Stimulated activated memory B cell treated with anti-CD40 and anti-IgM and Interleukin-4, amounts not matched to agents 10 μg/mL and 1 μg/mL and 100 μg/mL, for 72 hours (primary cell): ENCODE data around the gene TIMM23.
"Not testable (repeated sequence)": the region's sequence is repeated elsewhere in the genome, so short reads cannot be mapped to it uniquely, and the experiment has no call there.

Source experiments
- ATAC-seq: fragments of 150-1000 bp; cut with Tn5 transposase; 2 replicates; pipeline ENCODE4 v1.10.0; 2021
- H3K27ac Mint-ChIP-seq: one replicate; pipeline ENCODE4 v1.8.0; 2022; ENCODE audit warnings: mild to moderate bottlenecking, mixed read lengths
- H3K27me3 Mint-ChIP-seq: one replicate; pipeline ENCODE4 v1.8.0; 2022; ENCODE audit warnings: mixed read lengths
- H3K36me3 Mint-ChIP-seq: one replicate; pipeline ENCODE4 v1.8.0; 2022; ENCODE audit warnings: mixed read lengths
- H3K4me1 Mint-ChIP-seq: one replicate; pipeline ENCODE4 v1.8.0; 2022; ENCODE audit warnings: mixed read lengths
- H3K4me3 Mint-ChIP-seq: one replicate; pipeline ENCODE4 v1.8.0; 2022; ENCODE audit warnings: mild to moderate bottlenecking, moderate library complexity, mixed read lengths
- H3K9me3 Mint-ChIP-seq: one replicate; pipeline ENCODE4 v1.8.0; 2022; ENCODE audit warnings: mixed read lengths

Gene TIMM23

DNA sequence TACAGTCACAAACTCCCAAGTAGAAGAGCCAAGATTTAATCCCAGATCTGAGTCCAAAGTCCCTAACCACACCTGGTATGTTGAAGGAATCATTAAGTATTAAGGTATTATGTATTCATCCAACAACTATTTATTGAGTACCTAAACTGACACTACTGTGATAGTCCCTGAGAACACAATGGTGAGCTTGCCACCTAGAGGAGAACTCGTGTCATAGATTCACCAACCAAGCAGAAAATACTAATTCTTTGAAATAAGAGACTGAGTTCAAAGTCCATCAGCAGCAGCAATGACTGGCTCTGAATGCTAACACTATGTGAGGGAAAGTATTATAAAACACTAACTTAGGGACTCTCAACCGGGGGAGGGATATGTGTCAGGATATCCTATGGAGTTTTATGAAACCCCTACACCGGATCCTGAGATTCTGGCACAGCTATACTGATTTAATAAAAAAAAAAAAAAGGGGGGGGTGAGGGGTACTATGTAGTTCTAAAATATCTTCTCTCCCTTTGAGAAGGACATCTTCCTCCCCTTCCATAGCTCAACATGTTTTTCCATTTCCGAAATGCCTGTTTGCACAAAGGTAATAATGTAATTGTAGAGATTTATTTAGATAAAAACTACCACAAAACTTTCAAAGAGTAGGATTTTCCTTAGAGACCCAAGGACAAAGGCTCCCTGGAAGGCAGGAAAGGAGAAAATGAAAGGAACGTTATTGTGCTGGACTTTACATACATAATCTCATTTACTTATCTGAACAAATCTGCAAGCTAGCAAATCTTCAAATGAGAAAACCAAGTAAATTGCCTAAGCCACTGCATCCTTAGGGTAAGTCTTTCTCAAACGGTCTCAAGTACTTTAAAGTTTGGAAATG is 56.5 kb downstream of the TIMM23 start:
- peak overlapping the region; percentile 97 for H3K4me3 Mint-ChIP-seq
- peak overlapping the region; percentile 12 for H3K27ac Mint-ChIP-seq
- no peaks in the 10 kb centered on the region for H3K27me3 Mint-ChIP-seq
- ATAC-seq, result no peak
- no peaks in the 10 kb centered on the region for H3K9me3 Mint-ChIP-seq
- H3K4me1 Mint-ChIP-seq, result peaks cover 61% of the 10 kb centered on the region
- H3K36me3 Mint-ChIP-seq, result no peaks in the 10 kb centered on the region

DNA sequence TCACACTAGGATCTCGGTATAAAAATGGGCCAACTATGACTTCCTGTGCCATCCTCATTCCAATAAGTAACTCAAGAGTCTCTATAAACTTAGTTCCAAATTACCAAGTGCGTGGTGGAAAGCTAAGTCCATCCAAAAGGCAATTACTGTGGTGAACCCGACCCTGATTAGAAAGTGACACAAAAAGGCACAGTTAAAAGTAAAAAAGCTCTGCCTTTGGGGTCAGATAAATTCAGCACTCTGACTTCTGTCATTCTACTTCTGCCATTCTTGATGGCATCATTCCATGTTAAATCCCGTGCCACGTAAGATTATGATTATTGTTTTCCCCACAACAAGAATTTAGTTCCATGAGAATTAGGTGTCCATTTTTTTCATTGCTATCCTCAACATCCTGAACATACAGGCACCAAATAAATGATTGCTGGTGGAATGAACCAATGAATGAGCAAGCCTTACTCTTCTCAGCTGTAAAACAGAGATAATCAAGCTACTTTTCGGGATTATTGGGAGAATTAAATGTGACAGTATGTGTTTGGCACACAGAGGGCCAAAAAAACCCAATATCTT is 57.3 kb downstream of the TIMM23 start:
- H3K36me3 Mint-ChIP-seq, result no peaks in the 10 kb centered on the region
- peak overlapping the region; percentile 97 for H3K4me3 Mint-ChIP-seq
- H3K27ac Mint-ChIP-seq, result peak overlapping the region; percentile 94
- no peak for ATAC-seq
- H3K4me1 Mint-ChIP-seq, result peaks cover 54% of the 10 kb centered on the region
- H3K9me3 Mint-ChIP-seq, result no peaks in the 10 kb centered on the region
- no peaks in the 10 kb centered on the region for H3K27me3 Mint-ChIP-seq

DNA sequence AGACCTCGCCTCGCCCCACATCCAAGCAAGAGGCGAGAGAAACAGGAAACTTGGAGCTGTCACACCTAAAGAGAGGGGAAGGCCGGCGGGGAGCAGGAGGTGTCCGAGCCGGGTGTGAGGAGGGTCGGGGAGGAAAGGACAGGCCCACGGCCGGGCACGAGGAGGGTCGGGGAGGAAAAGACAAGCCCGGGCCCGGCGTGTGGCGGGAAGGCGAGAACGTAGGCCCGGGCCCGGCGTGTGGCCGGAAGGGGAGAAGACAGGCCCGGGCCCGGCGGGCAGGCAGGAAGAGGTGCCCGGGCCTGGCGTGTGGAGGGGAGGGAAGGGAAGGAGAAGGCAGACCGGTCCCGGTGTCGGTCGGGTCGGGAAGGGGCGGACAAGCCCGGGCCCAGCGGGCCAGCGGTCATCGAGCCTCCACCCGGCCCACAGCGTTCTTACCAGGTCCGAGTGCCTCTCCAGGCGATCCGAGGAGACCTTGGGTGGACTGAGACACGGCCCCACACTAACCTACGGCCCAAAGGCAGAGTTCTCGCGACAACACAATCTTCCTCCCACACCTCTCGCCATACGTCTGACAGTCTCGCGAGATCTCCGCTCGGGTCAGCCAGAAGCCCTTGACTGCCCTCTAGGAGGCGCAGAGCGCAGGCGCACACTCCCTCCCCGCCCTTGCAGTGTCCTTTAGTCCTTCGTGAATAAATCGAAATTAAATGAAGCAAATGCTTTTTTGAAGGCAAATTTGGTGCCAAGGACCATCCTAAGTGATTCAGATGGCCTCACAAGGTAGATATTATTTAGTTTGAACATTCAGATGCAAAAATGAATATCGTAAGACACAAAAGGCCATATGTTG is 58.0 kb downstream of the TIMM23 start, which contains the start of gene NCOA4:
Gene NCOA4 (minus strand): TSS at position 533 of the 847 bp plus-strand sequence. CDS start 13,943 bp downstream, outside the sequence.
- H3K4me1 Mint-ChIP-seq, result peaks cover 47% of the 10 kb centered on the region
- no peaks in the 10 kb centered on the region for H3K9me3 Mint-ChIP-seq
- H3K27ac Mint-ChIP-seq, result peak within 1 kb of the TSS; percentile 94
- H3K36me3 Mint-ChIP-seq, result no peaks in the 10 kb centered on the region
- peak within 1 kb of the TSS; percentile 97 for H3K4me3 Mint-ChIP-seq
- peak; percentile 100 for ATAC-seq
- H3K27me3 Mint-ChIP-seq, result peaks cover 4% of the 10 kb centered on the region

DNA sequence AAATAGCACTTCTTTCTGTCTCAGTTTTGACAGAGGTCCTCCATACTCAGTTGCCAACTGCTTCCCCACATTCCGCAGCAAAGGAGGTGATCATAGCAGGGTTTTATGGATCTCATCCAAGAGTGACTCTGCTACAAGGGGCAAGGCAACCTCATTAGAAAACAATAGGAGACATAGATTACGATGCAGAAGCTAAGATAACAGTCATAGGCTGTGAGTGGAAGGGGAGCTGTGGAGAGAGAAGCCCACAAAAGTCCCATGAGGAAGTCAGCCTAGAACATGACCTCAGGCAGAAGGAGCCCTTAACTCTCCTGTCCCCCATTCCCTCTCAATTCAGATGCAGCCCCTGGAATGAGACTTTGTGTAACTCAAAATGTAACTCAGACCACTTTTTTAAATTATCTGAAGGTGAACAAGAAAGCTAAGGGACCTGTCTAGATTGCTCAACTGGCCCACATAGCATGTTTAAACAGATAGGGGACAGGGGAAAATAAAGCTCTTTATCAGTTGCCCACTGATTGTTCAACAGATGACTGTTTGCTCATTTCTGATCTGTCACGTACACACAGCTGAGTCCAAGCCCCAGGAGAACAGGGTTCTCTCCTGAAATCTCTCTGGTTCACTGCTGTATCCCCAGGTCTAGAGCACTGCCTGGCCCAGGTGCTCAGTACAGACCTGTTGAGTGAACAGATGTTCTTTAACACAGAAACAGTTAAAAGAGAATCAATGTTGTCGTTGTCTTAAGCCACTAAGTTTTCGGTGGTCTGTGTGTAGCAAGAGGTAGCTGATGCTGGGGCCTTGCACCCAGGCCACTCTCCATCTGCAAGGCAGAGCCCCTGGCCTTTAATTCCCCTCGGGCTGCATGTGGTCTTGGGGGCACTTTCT is 59.6 kb downstream of the TIMM23 start:
- Mint-ChIP-seq H3K27me3 (peaks cover 10% of the 10 kb centered on the region), H3K27ac (peak overlapping the region; percentile 94), H3K36me3 (no peaks in the 10 kb centered on the region), H3K4me1 (peaks cover 37% of the 10 kb centered on the region), H3K9me3 (no peaks in the 10 kb centered on the region), H3K4me3 (no peak overlapping the region)
- ATAC-seq, result no peak

DNA sequence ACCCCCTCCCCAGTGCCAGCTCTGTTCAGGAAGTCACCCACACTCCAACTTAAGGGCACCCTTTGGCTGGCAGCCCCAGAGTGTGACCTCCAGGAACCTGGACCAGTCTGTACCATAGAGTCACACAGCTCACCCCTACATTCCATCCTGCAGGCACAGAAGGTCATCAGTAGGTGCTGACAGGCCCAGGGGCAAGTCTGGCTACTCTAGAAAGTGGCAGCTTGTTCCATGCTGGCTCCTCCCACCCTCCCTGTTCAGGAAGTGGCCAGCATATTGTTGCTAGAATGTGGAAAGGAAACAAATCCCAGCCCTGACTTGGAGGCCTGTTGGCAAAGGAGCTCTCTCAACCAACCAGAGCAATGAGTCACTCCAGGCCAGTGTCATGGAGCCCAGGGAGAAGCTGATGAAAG is 61.3 kb downstream of the TIMM23 start:
- no peak for ATAC-seq
- H3K9me3 Mint-ChIP-seq, result no peaks in the 10 kb centered on the region
- H3K27ac Mint-ChIP-seq, result no peak overlapping the region
- H3K36me3 Mint-ChIP-seq, result no peaks in the 10 kb centered on the region
- H3K4me3 Mint-ChIP-seq, result no peak overlapping the region
- peaks cover 19% of the 10 kb centered on the region for H3K4me1 Mint-ChIP-seq
- H3K27me3 Mint-ChIP-seq, result peaks cover 17% of the 10 kb centered on the region

DNA sequence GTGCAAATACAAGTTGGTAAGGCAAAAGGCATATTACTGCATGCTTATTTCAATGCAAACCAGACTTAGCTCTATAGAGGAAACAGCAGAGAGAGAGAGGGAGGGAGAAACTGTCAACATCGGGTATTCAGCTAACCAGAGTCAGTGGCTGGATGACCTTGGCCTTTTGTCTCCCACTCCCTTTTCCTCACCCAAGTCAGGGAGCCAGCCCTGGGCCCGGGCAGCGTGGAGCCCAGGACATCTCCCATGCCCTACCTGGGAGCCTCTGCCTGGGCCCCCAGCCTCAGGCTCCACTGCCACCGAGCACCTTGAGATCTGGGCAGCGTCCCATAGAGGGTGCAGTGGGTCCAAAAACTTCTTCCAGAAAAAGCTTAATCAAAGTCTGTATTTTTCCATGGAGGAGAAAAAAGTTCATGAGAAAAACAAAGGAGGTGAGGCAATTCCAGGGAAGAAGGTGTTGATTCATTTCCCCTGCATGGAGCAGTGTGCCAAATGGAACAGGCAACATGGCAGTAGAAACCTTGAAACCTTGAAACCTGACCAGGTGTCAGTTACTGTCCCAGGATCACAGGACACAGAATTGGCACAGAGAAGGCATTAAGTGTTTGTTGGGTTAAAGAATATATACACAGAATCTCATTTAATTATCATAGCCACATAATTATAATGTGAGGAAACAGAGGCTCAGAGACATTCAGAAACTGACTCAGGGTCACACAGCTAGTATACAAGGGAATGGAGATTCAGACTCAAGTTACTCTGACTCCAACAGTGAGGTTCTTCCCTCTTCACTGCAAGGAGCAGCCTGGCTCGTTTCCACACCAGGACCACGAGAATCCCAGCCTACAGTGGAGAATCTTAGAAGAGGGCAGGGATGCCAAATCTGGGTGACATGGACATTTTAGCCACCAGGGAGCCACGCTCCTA is 63.9 kb downstream of the TIMM23 start:
- no peak for ATAC-seq
- Mint-ChIP-seq H3K4me3 (no peak overlapping the region), H3K4me1 (no peaks in the 10 kb centered on the region), H3K27me3 (peaks cover 17% of the 10 kb centered on the region), H3K9me3 (no peaks in the 10 kb centered on the region), H3K36me3 (no peaks in the 10 kb centered on the region), H3K27ac (no peak overlapping the region)

DNA sequence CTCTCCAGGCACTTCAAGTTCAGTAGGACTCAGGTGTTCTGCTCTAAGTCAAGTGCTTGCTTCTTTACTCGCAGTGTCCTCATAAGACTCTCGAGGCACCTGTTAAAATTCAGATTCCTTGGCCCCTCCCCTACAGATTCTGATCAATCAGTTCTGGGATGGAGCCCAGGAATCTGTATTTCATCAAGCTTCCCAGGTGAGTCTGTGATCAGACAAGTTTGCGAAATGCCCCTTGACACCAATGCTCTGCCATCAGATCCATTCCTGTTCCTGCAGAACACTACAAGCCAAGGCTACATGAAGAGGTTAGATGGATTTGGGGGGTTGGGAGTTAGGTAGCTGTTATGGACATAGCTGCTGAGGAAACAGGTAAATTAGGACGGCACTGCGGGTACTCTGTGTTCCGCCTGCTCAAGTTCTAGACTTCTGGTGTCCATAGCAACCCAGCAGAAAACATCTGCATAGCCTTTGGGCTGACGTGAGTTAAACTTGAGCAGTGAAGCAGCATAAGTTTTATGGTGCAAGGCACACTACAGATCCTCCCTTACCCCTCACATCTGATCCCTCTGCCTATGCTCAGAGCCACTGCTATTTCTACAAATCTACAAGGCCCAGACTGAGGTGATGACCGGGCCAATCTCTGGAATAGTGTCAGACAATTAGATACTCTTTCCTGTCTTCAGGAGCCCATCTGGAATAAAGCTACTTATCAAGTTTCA is 65.0 kb downstream of the TIMM23 start:
- Mint-ChIP-seq H3K27ac (no peak overlapping the region), H3K9me3 (no peaks in the 10 kb centered on the region), H3K4me1 (no peaks in the 10 kb centered on the region), H3K27me3 (peaks cover 17% of the 10 kb centered on the region), H3K4me3 (no peak overlapping the region), H3K36me3 (no peaks in the 10 kb centered on the region)
- no peak for ATAC-seq

DNA sequence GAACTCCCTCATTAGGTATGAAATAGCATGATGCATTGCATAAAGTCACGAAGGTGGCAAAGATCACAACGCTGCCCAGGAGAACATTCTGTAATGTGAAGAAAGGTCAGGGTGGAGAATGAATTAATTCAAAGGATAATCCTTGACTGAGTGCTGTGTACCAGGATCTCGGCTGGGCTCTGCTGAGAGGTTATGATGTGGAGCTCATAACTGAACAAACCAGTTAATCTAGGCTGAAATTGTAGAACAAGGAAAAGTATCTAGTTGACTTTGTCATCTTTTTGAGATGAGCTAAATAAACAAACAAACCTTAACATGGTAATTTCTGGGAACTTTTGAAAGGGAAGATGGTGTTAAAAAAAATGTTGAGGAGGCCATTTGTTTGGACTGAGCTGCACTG is 67.7 kb downstream of the TIMM23 start:
- no peaks in the 10 kb centered on the region for H3K36me3 Mint-ChIP-seq
- no peaks in the 10 kb centered on the region for H3K4me1 Mint-ChIP-seq
- no peaks in the 10 kb centered on the region for H3K9me3 Mint-ChIP-seq
- ATAC-seq, result no peak
- no peak overlapping the region for H3K27ac Mint-ChIP-seq
- H3K27me3 Mint-ChIP-seq, result peaks cover 16% of the 10 kb centered on the region
- no peak overlapping the region for H3K4me3 Mint-ChIP-seq

DNA sequence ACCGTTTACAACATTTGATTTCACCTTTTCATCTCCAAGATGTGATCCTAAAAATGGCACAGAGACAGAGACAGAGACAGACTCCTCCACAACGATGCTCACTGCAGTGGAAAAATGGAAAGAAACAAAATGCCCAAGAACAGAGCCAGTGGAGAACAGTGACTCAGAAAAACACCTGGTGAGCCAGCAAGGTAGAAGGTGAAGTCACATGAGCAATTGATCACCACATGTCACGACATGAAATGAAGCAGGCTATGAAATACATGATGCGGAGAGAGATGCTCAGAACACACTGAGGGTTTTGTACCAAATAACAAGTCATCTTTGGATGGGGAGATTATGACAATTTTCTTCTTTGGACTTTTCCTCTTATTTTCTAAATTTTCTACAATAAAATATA is 70.2 kb downstream of the TIMM23 start:
- Mint-ChIP-seq H3K36me3 (no peaks in the 10 kb centered on the region), H3K27me3 (peaks cover 5% of the 10 kb centered on the region), H3K4me1 (no peaks in the 10 kb centered on the region), H3K9me3 (no peaks in the 10 kb centered on the region), H3K27ac (no peak overlapping the region), H3K4me3 (no peak overlapping the region)
- ATAC-seq, result no peak

DNA sequence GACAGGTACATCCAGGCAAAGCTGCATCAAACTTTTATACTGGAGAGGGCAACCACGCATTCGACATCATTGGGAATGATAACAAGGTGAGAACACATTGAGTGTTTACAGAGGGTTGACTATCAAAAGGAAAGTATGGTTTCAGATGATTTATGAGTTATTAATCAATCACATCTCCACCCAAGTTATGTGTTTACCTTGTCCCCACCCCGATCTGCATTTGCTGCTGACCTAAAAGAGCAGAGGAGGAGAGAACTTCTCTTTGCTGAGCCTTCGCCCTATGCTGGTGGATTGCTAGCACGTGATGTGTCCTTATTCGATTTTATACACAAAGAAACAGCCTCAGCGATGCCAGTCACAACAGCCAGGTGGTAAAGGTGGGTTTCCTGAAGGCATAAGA is 74.0 kb downstream of the TIMM23 start, which contains the start of gene MSMB:
Gene MSMB (minus strand): TSS at position 9 of the 400 bp plus-strand sequence. CDS start 32 bp downstream, outside the sequence.
- Mint-ChIP-seq H3K36me3 (no peaks in the 10 kb centered on the region), H3K4me3 (no peak within 1 kb of the TSS), H3K27me3 (no peaks in the 10 kb centered on the region), H3K27ac (no peak within 1 kb of the TSS), H3K9me3 (no peaks in the 10 kb centered on the region), H3K4me1 (no peaks in the 10 kb centered on the region)
- no peak for ATAC-seq

DNA sequence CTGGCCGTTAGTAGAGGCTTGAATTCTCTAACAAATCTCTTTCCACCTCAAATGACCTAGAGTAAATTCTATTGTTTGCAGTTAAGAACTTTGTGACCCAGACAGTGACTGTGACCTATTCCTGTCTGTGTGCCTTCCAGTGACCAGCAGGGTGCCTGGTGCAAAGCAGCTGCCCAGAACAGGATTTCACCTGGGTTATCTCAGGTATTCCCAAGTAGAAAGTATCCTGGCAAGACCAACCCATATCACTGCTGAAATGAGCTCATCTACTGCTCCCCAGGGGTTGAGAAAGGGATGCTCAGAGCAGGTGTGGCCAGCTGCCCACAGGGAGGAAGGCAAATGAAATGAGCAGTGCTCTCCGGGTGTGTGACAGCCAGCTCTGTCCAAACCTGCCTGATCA is 75.9 kb downstream of the TIMM23 start:
- Mint-ChIP-seq H3K27ac (no peak overlapping the region), H3K36me3 (no peaks in the 10 kb centered on the region), H3K4me3 (no peak overlapping the region), H3K9me3 (no peaks in the 10 kb centered on the region), H3K4me1 (no peaks in the 10 kb centered on the region), H3K27me3 (no peaks in the 10 kb centered on the region)
- ATAC-seq, result no peak

DNA sequence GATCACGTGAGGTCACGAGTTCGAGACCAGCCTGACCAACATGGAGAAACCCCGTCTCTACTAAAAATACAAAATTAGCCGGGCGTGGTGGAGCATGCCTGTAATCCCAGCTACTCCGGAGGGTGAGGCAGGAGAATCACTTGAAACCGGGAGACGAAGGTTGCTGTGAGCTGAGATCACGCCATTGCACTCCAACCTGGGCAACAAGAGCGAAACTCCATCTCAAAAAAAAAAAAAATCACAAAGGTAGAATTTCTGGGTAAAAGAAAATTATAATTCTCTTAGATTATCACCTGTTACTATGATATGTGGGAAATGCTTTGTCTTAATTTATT is 77.2 kb downstream of the TIMM23 start:
- H3K9me3 Mint-ChIP-seq, H3K36me3 Mint-ChIP-seq, H3K4me3 Mint-ChIP-seq, H3K4me1 Mint-ChIP-seq, H3K27ac Mint-ChIP-seq, ATAC-seq, H3K27me3 Mint-ChIP-seq: not testable (repeated sequence)

DNA sequence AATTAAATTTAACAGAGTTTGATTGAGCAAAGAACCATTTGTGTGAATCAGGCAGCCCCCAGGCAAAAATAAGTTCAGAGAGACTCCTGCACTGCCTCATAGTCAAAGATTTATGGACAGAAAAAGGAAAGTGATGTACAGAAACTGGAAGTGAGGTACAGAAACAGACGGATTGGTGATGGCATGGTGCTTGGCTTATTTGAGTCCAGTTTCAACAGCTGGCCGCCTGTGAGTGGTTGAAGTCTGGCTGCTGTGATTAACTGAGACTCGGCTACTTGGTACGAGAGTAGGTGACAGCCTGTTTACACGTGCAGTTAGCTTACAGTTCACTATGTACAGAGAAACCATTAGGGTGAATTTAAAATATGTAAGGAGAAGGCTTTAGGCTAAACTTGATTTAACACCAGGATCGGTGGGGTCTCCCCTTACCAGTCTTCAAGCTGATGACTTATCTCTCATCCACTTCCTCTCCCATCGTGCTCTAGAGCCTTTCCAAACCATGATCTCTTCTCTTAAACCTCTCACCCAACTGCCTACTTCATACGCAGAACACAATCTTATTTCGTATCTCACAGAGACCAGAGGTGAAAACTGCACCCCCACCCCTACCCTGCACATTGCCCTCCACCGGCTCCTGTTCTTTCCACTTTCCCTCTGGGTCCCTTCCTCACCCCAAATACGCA is 78.8 kb downstream of the TIMM23 start:
- Mint-ChIP-seq H3K27me3 (no peaks in the 10 kb centered on the region), H3K36me3 (no peaks in the 10 kb centered on the region), H3K9me3 (no peaks in the 10 kb centered on the region), H3K4me3 (no peak overlapping the region), H3K27ac (no peak overlapping the region), H3K4me1 (no peaks in the 10 kb centered on the region)
- no peak for ATAC-seq
